ENCODE measurements around the gene PAK4. TPM values are rescaled to one million over a fixed set of nuclear protein-coding genes. Genes with fewer than 3 reads are reported as not detected.
A peak's percentile ranks its signal among the peaks of the same experiment; 100 is the strongest.
"Not testable (repeated sequence)": the region's sequence is repeated elsewhere in the genome, so short reads cannot be mapped to it uniquely, and the experiment has no call there.

The PAK4 gene
- total RNA-seq, 2 experiments from 2014 or later, result 16.5 to 17.9 TPM

- Mint-ChIP-seq H3K36me3 (ENCODE audit: low read depth) (no peaks in the 10 kb centered on the region), H3K27ac (no peak overlapping the region), H3K27me3 (peaks cover 6% of the 10 kb centered on the region), H3K9me3 (no peaks in the 10 kb centered on the region), H3K4me1 (no peaks in the 10 kb centered on the region), H3K4me3 (no peak overlapping the region)
- CTCF ChIA-PET, result interaction anchor here (0.5 to 1.9 kb wide), 8 partner anchors 50 to 320 kb away, joined by 3 to 5 read pairs (median 3); partner anchors contain the start of gene SAMD4B
- no peak for DNase-seq
- POLR2A ChIA-PET, result interaction anchor here (0.6 to 0.7 kb wide), 2 partner anchors 45 to 89 kb away, joined by 3 read pairs; no protein-coding TSS in a partner anchor
Measured at GRCh38 chr19:39211731-39212374, 86.3 kb downstream of the PAK4 start.

GRCh38 chr19:39212375-39212742 lies 86.8 kb downstream of the PAK4 start:
- H3K36me3 Mint-ChIP-seq (ENCODE audit: low read depth), result no peaks in the 10 kb centered on the region
- no peak overlapping the region for H3K4me3 Mint-ChIP-seq

GRCh38 chr19:39215323-39215722 lies 89.7 kb downstream of the PAK4 start:
- H3K36me3 Mint-ChIP-seq (ENCODE audit: low read depth); H3K27ac Mint-ChIP-seq; DNase-seq; H3K4me3 Mint-ChIP-seq; CTCF ChIA-PET; H3K4me1 Mint-ChIP-seq; POLR2A ChIA-PET; H3K9me3 Mint-ChIP-seq: not testable (repeated sequence)
- H3K27me3 Mint-ChIP-seq, result peaks cover 12% of the 10 kb centered on the region

More at GRCh38 chr19:39212375-39212742, 86.8 kb downstream of the PAK4 start:
- DNase-seq, result peak; percentile 74
- Mint-ChIP-seq H3K9me3 (no peaks in the 10 kb centered on the region), H3K27ac (no peak overlapping the region), H3K4me1 (no peaks in the 10 kb centered on the region), H3K27me3 (peaks cover 7% of the 10 kb centered on the region)
- POLR2A ChIA-PET, result no interaction called here
- CTCF ChIA-PET, result interaction anchor here (0.5 to 1.9 kb wide), 6 partner anchors 111 to 320 kb away, joined by 3 to 5 read pairs (median 4); partner anchors contain the start of genes PLEKHG2 and SAMD4B

- H3K4me1 Mint-ChIP-seq, result no peaks in the 10 kb centered on the region
- H3K27me3 Mint-ChIP-seq, result peaks cover 13% of the 10 kb centered on the region
- no peak overlapping the region for H3K27ac Mint-ChIP-seq
- ChIA-PET POLR2A (no interaction called here), CTCF (interaction anchor here (1.2 kb wide), 1 partner anchor 125 kb away, joined by 5 read pairs; the partner anchor contains the start of gene SAMD4B)
- H3K4me3 Mint-ChIP-seq, result no peak overlapping the region
- H3K36me3 Mint-ChIP-seq (ENCODE audit: low read depth), result no peaks in the 10 kb centered on the region
- DNase-seq, result no peak
- no peaks in the 10 kb centered on the region for H3K9me3 Mint-ChIP-seq
Measured at GRCh38 chr19:39217094-39217493, 91.5 kb downstream of the PAK4 start.

- no peak for DNase-seq
- no peaks in the 10 kb centered on the region for H3K9me3 Mint-ChIP-seq
- H3K36me3 Mint-ChIP-seq (ENCODE audit: low read depth), result no peaks in the 10 kb centered on the region
- peaks cover 14% of the 10 kb centered on the region for H3K27me3 Mint-ChIP-seq
- no peak overlapping the region for H3K4me3 Mint-ChIP-seq
- no peak overlapping the region for H3K27ac Mint-ChIP-seq
- ChIA-PET CTCF (interaction anchor here (0.6 to 1.0 kb wide), 3 partner anchors 42 to 548 kb away, joined by 3 to 5 read pairs (median 3); no protein-coding TSS in a partner anchor), POLR2A (no interaction called here)
- no peaks in the 10 kb centered on the region for H3K4me1 Mint-ChIP-seq
Measured at GRCh38 chr19:39218230-39219007, 92.8 kb downstream of the PAK4 start.

GRCh38 chr19:39219108-39219507 lies 93.5 kb downstream of the PAK4 start:
- H3K9me3 Mint-ChIP-seq; H3K36me3 Mint-ChIP-seq (ENCODE audit: low read depth); H3K27ac Mint-ChIP-seq; H3K4me3 Mint-ChIP-seq; POLR2A ChIA-PET; H3K4me1 Mint-ChIP-seq; DNase-seq: not testable (repeated sequence)
- H3K27me3 Mint-ChIP-seq, result peaks cover 18% of the 10 kb centered on the region
- CTCF ChIA-PET, result interaction anchor here (0.5 to 1.0 kb wide), 3 partner anchors 43 to 929 kb away, joined by 3 to 4 read pairs (median 3); no protein-coding TSS in a partner anchor

GRCh38 chr19:39223703-39224279 lies 98.2 kb downstream of the PAK4 start:
- CTCF ChIA-PET, result interaction anchor here (0.6 to 1.3 kb wide), 3 partner anchors 9 to 17 kb away, joined by 3 to 6 read pairs (median 5); no protein-coding TSS in a partner anchor
- H3K9me3 Mint-ChIP-seq, result no peaks in the 10 kb centered on the region

GRCh38 chr19:39224910-39225309 lies 99.3 kb downstream of the PAK4 start:
- ChIA-PET POLR2A (no interaction called here), CTCF (no interaction called here)
- Mint-ChIP-seq H3K9me3 (no peaks in the 10 kb centered on the region), H3K4me3 (no peak overlapping the region), H3K4me1 (no peaks in the 10 kb centered on the region), H3K36me3 (ENCODE audit: low read depth) (no peaks in the 10 kb centered on the region), H3K27ac (no peak overlapping the region), H3K27me3 (peaks cover 25% of the 10 kb centered on the region)
- DNase-seq, result no peak

More at GRCh38 chr19:39223703-39224279, 98.2 kb downstream of the PAK4 start:
- H3K36me3 Mint-ChIP-seq (ENCODE audit: low read depth), result no peaks in the 10 kb centered on the region
- H3K27ac Mint-ChIP-seq, result no peak overlapping the region
- no peak overlapping the region for H3K4me3 Mint-ChIP-seq
- POLR2A ChIA-PET, result no interaction called here
- H3K27me3 Mint-ChIP-seq, result peaks cover 28% of the 10 kb centered on the region
- DNase-seq, result peak; percentile 49
- H3K4me1 Mint-ChIP-seq, result no peaks in the 10 kb centered on the region

Other genes starting within 250 kb of the PAK4 start
- 10 to 100 TPM; 65.0 to 66.9 TPM for gene RINL, start 247.5 kb upstream of the PAK4 start, total RNA-seq
- 10 to 100 TPM; 45.2 to 47.1 TPM for gene SIRT2, start 226.2 kb upstream of the PAK4 start, total RNA-seq
- 10 to 100 TPM; 31.6 to 32.2 TPM for gene NFKBIB, start 225.8 kb upstream of the PAK4 start, total RNA-seq
- under 1 TPM; 0.83 to 0.97 TPM for gene CCER2, start 213.6 kb upstream of the PAK4 start, total RNA-seq
- 10 to 100 TPM; 33.4 to 37.9 TPM for gene SARS2, start 195.0 kb upstream of the PAK4 start, total RNA-seq
- 10 to 100 TPM; 54.8 to 57.5 TPM for gene MRPS12, start 194.8 kb upstream of the PAK4 start, total RNA-seq
- under 1 TPM in 1 of 2 experiments, not detected in 1; 0.35 TPM for gene FBXO17, start 150.0 kb upstream of the PAK4 start, total RNA-seq
- gene FBXO27, start 93.2 kb upstream of the PAK4 start, total RNA-seq, result not detected
- gene ACP7, start 41.4 kb upstream of the PAK4 start, total RNA-seq, result not detected
- not detected for gene NCCRP1, start 71.2 kb downstream of the PAK4 start, total RNA-seq
- not detected for gene SYCN, start 78.5 kb downstream of the PAK4 start, total RNA-seq
- not detected for gene IFNL3, start 119.2 kb downstream of the PAK4 start, total RNA-seq
- not detected for gene IFNL4, start 123.1 kb downstream of the PAK4 start, total RNA-seq
- not detected for gene IFNL2, start 142.6 kb downstream of the PAK4 start, total RNA-seq
- not detected for gene IFNL1, start 170.6 kb downstream of the PAK4 start, total RNA-seq
- gene LRFN1, start 195.1 kb downstream of the PAK4 start, total RNA-seq, result 1 to 10 TPM; 6.4 to 6.5 TPM
- gene GMFG, start 210.3 kb downstream of the PAK4 start, total RNA-seq, result 100 to 1,000 TPM; 577 to 668 TPM
- 10 to 100 TPM; 40.2 to 45.6 TPM for gene SAMD4B, start 216.6 kb downstream of the PAK4 start, total RNA-seq

All from activated CD4-positive, alpha-beta T cell treated with anti-CD3 and anti-CD28 coated beads, Interleukin-2, amount 10 ng/mL, durations not matched to agents 7 days and 5 days (primary cell).